Coronary artery (tissue), 2 donors: Measurements from ENCODE around the gene VSIG2.

Experiments used
- DNase-seq: peaks from one replicate; pipeline ENCODE4 v3.0.0-alpha.2; 2017; ENCODE audit warnings: low spot score
- H3K27ac ChIP-seq, 2 donors: fragments of 200-600 bp; sonication (generic); one replicate each; pipeline ENCODE4 v1.5.1; 2016 to 2019
- H3K4me3 ChIP-seq: fragments of 200-600 bp; sonication (generic); 2 replicates; pipeline ENCODE4 v1.5.1; 2016; ENCODE audit warnings: mild to moderate bottlenecking, moderate library complexity
- CTCF ChIP-seq: fragments of 200-600 bp; sonication (generic); IDR thresholded peaks from one replicate; pipeline ENCODE4 v1.5.1; 2019; ENCODE audit warnings: antibody characterized with exemption

The VSIG2 gene

DNA sequence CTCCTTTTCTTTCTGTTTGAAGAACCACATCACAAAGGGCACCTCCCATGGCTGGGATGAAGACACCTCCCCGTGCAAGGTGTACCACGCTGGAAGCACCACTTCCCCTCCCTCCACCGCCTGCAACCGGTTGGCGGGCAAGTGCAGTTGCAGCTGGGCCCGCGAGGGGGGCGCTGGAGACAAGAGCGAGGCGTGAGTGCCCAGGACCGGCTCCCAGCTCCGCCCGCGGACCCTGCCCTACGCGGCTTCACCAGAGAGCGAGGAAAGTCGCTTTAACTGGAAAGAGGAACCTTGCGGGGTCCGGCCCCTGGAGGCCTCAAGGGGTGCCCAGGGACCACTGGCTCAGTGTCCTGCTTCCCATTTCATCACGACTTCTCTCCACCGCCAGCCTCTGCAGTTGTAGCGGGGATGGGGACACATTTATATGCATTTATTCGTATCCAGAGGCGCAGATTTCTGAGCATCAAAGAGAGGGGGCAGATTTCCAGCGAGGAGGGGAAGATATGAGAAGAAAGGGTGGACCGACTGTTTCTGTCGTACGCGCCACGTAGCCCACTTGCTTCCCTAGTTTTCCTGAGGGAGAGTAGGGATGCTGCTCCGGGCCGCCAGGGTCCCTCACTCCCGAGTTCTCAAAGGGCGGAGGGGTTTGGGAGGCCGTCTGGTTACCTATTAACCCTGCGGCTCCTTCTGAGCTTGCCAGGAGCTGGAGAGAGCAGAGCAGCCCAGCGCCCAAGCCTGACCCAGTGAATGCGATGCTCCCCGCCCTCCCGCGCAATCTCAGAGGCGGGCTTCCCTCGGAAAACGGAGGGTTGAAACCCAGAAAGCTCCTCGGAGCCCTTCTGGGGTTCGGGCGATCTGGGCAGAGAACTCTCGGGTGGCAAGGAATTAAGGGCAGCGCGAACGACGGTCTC is 6.6 kb upstream of the VSIG2 start:
- DNase-seq: no peak
- peak overlapping the region; percentile 94 to 99 for H3K27ac ChIP-seq
- TF ChIP-seq CTCF: peak; percentile 79
- H3K4me3 ChIP-seq: peak overlapping the region; percentile 92

GRCh38 chr11:124757320-124757719 is 5.3 kb upstream of the VSIG2 start:
- Histone ChIP-seq H3K27ac (peak overlapping the region in 1 of 2 donors; percentile 9), H3K4me3 (peak overlapping the region; percentile 15)
- TF ChIP-seq CTCF: no peak
- DNase-seq: no peak

GRCh38 chr11:124756753-124757227 is 4.7 kb upstream of the VSIG2 start:
- no peak for DNase-seq
- H3K27ac ChIP-seq: peak overlapping the region in 1 of 2 donors; percentile 50
- TF ChIP-seq CTCF: no peak
- peak overlapping the region; percentile 2 for H3K4me3 ChIP-seq

GRCh38 chr11:124756033-124756752 is 4.1 kb upstream of the VSIG2 start:
- DNase-seq: no peak
- H3K27ac ChIP-seq: peak overlapping the region in 1 of 2 donors; percentile 50
- H3K4me3 ChIP-seq: peak overlapping the region; percentile 2
- no peak for TF ChIP-seq CTCF

- DNase-seq: no peak
Measured at GRCh38 chr11:124754710-124755109, 2.7 kb upstream of the VSIG2 start.

DNA sequence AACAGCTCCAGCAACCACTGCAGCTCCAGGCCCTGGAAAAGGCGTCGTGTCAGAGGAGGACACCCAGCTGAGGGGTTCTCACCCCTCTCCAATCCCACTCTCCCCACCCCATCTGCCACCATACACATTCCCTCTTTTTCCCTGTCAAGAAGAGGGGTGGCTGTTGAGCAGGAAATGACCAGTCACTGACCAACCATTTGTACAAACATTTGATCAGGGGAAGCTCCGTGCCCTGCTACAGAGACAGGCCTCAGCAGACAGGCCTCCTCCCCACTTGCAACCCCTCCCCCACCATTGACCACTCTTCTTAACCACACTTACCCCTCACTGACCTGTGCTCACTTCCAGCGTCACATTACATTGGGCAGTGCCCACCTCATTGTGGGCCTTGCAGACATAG is 2.3 kb upstream of the VSIG2 start:
- no peak for TF ChIP-seq CTCF
- DNase-seq: no peak
- H3K27ac ChIP-seq: peak overlapping the region in 1 of 2 donors; percentile 65
- no peak overlapping the region for H3K4me3 ChIP-seq

More at GRCh38 chr11:124754710-124755109, 2.7 kb upstream of the VSIG2 start:
- no peak for TF ChIP-seq CTCF
- Histone ChIP-seq H3K27ac (peak overlapping the region in 1 of 2 donors; percentile 65), H3K4me3 (no peak overlapping the region)
